ENCODE results near the gene HERC3. TPM values are rescaled to one million over a fixed set of nuclear protein-coding genes. Genes with fewer than 3 reads are reported as not detected.

The HERC3 gene
- total and polyA plus RNA-seq, 2 donors (not counting 1 experiment from before 2014, with no cell fraction given), result 24.0 to 78.1 TPM

DNA sequence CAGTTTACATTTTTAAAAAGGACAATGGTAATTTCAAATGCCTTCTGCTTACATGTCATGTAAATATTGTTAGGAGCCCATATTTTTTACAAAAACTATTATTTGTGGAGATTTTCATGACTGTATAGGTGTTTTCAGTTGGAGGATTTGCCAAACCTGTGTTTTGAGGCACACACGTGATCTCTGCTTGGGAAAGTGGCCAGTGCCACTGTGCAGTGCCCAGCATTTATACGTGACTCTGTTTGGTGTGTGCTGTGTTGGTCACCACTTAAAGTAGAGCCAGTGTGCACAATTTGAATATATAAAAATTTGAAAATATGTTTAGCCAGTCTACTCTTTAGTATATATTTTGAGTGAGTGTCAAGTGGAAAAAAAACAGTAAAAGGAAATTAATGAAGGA, 132.1 kb downstream of the HERC3 start:
- no peak overlapping the region for H3K27ac Mint-ChIP-seq
- ATAC-seq (ENCODE audit: low read depth) (no peak), DNase-seq (no peak)
- H3K4me1 ChIP-seq (ENCODE audit: control insufficient read depth in 2 of 2, insufficient read depth in 2 of 2, low read length in 2 of 2), result no peaks in the 10 kb centered on the region
- H3K36me3 ChIP-seq (replicated peaks in 1 of 2; ENCODE audit: control extremely low read depth in 1 of 2, control insufficient read depth in 1 of 2, extremely low read depth in 1 of 2, insufficient read depth in 2 of 2, low read length in 1 of 2), result peaks cover 26 to 65% of the 10 kb centered on the region in 2 experiments
- intact Hi-C loops (cut with micrococcal nuclease), result no loop called here
- H3K4me2 ChIP-seq (replicated peaks; ENCODE audit: low read depth, low read length, poor library complexity, severe bottlenecking), result no peak overlapping the region
- no peaks in the 10 kb centered on the region for H3K27me3 ChIP-seq (replicated peaks in 1 of 4; ENCODE audit: control extremely low read depth in 1 of 4, control insufficient read depth in 3 of 4, insufficient read depth in 4 of 4, low read length in 3 of 4)
- no peak overlapping the region for H2AFZ ChIP-seq (ENCODE audit: insufficient read depth, low read depth, low read length, poor library complexity, severe bottlenecking)
- ChIA-PET POLR2A (no interaction called here), CTCF (interaction anchor here (0.6 to 0.9 kb wide), 2 partner anchors 185 to 212 kb away, joined by 3 read pairs; no protein-coding TSS in a partner anchor)
- H3K79me2 ChIP-seq (ENCODE audit: control insufficient read depth, insufficient read depth, low read length), result no peaks in the 10 kb centered on the region
- 100% methylated on average over 2 of the region's 2 CpGs for WGBS (ENCODE audit: insufficient coverage)
- H4K20me1 ChIP-seq (ENCODE audit: control insufficient read depth, insufficient read depth, low read length, poor library complexity, severe bottlenecking), result no peaks in the 10 kb centered on the region
- H3K4me1 Mint-ChIP-seq, result no peaks in the 10 kb centered on the region
- H3K4me3 ChIP-seq (ENCODE audit: control extremely low read depth in 1 of 5, extremely low read depth in 1 of 5, insufficient read depth in 1 of 5, low read depth in 2 of 5, low read length in 4 of 5), result no peak overlapping the region
- no peak overlapping the region for H3K9ac ChIP-seq (ENCODE audit: low read length)
- no peak overlapping the region for H3K27ac ChIP-seq (ENCODE audit: low read length in 2 of 2)
- H3K4me3 Mint-ChIP-seq, result no peak overlapping the region
- TF ChIP-seq, protein P1, sequence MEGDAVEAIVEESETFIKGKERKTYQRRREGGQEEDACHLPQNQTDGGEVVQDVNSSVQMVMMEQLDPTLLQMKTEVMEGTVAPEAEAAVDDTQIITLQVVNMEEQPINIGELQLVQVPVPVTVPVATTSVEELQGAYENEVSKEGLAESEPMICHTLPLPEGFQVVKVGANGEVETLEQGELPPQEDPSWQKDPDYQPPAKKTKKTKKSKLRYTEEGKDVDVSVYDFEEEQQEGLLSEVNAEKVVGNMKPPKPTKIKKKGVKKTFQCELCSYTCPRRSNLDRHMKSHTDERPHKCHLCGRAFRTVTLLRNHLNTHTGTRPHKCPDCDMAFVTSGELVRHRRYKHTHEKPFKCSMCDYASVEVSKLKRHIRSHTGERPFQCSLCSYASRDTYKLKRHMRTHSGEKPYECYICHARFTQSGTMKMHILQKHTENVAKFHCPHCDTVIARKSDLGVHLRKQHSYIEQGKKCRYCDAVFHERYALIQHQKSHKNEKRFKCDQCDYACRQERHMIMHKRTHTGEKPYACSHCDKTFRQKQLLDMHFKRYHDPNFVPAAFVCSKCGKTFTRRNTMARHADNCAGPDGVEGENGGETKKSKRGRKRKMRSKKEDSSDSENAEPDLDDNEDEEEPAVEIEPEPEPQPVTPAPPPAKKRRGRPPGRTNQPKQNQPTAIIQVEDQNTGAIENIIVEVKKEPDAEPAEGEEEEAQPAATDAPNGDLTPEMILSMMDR (IDR thresholded peaks at IDR 0.05), result no peak
- no peak for TF ChIP-seq EZH2 (IDR thresholded peaks at IDR 0.05; ENCODE audit: borderline replicate concordance, insufficient read depth, low read depth, low read length, poor library complexity, severe bottlenecking)
- H3K9me3 ChIP-seq (ENCODE audit: control extremely low read depth in 1 of 3, control insufficient read depth in 2 of 3, insufficient read depth in 1 of 3, low read length in 2 of 3), result no peaks in the 10 kb centered on the region
- H3K9me3 Mint-ChIP-seq (ENCODE audit: insufficient read depth), result no peaks in the 10 kb centered on the region
- H3K27me3 Mint-ChIP-seq, result no peaks in the 10 kb centered on the region

DNA sequence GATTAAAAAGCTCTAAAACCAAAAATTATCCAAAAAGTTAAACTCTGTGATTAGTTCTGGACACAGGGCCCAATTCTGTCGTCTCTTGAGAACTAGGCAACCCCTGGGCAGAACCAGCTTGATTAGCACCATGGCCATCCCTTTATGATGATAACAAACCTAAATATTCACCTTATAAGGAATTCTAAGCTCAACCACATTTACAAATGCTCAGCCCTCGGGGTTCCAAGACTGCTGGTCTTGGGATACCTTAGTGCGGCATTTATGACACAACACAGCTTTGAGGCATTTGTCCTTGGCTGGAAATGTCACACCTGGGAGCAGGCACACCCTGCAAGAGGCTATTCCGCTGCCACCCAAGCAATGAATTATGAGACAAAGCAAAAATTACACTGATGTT, 132.9 kb downstream of the HERC3 start:
- no peak overlapping the region for H3K4me3 Mint-ChIP-seq
- CTCF ChIA-PET, result interaction anchor here (0.6 to 0.9 kb wide), 2 partner anchors 186 to 213 kb away, joined by 3 read pairs; no protein-coding TSS in a partner anchor
- Histone ChIP-seq H3K36me3 (replicated peaks in 1 of 2; ENCODE audit: control extremely low read depth in 1 of 2, control insufficient read depth in 1 of 2, extremely low read depth in 1 of 2, insufficient read depth in 2 of 2, low read length in 1 of 2) (peaks cover 24 to 59% of the 10 kb centered on the region in 2 experiments), H3K79me2 (ENCODE audit: control insufficient read depth, insufficient read depth, low read length) (no peaks in the 10 kb centered on the region), H3K9me3 (ENCODE audit: control extremely low read depth in 1 of 3, control insufficient read depth in 2 of 3, insufficient read depth in 1 of 3, low read length in 2 of 3) (no peaks in the 10 kb centered on the region), H3K4me1 (ENCODE audit: control insufficient read depth in 2 of 2, insufficient read depth in 2 of 2, low read length in 2 of 2) (no peaks in the 10 kb centered on the region), H4K20me1 (ENCODE audit: control insufficient read depth, insufficient read depth, low read length, poor library complexity, severe bottlenecking) (no peaks in the 10 kb centered on the region), H3K4me3 (ENCODE audit: control extremely low read depth in 1 of 5, extremely low read depth in 1 of 5, insufficient read depth in 1 of 5, low read depth in 2 of 5, low read length in 4 of 5) (no peak overlapping the region), H3K4me2 (replicated peaks; ENCODE audit: low read depth, low read length, poor library complexity, severe bottlenecking) (no peak overlapping the region), H2AFZ (ENCODE audit: insufficient read depth, low read depth, low read length, poor library complexity, severe bottlenecking) (no peak overlapping the region), H3K27ac (ENCODE audit: low read length in 2 of 2) (no peak overlapping the region), H3K9ac (ENCODE audit: low read length) (no peak overlapping the region), H3K27me3 (replicated peaks in 1 of 4; ENCODE audit: control extremely low read depth in 1 of 4, control insufficient read depth in 3 of 4, insufficient read depth in 4 of 4, low read length in 3 of 4) (no peaks in the 10 kb centered on the region)
- POLR2A ChIA-PET, result no interaction called here
- H3K27ac Mint-ChIP-seq, result no peak overlapping the region
- intact Hi-C loops (cut with micrococcal nuclease), result no loop called here
- H3K9me3 Mint-ChIP-seq (ENCODE audit: insufficient read depth), result no peaks in the 10 kb centered on the region
- WGBS (ENCODE audit: insufficient coverage), result 100% methylated on average over 3 of the region's 4 CpGs
- DNase-seq (no peak), ATAC-seq (ENCODE audit: low read depth) (no peak)
- H3K4me1 Mint-ChIP-seq, result no peaks in the 10 kb centered on the region
- TF ChIP-seq, protein P1 (IDR thresholded peaks at IDR 0.05), result no peak
- no peak for TF ChIP-seq EZH2 (IDR thresholded peaks at IDR 0.05; ENCODE audit: borderline replicate concordance, insufficient read depth, low read depth, low read length, poor library complexity, severe bottlenecking)
- H3K27me3 Mint-ChIP-seq, result no peaks in the 10 kb centered on the region
